Smooth muscle cell (in vitro differentiated cells): ENCODE data around the gene CNNM2. TPM values are rescaled to one million over a fixed set of nuclear protein-coding genes. Genes with fewer than 3 reads are reported as not detected.

ENCODE experiments used
- DNase-seq: peaks from one replicate; lab custom pipeline; 2025; ENCODE audit not compliant: unreplicated experiment; lab: John Stamatoyannopoulos, UW
- H2AFZ ChIP-seq: fragments of 200-600 bp; sonication (generic); 2 replicates; pipeline ENCODE4 v1.6.0; 2016; ENCODE audit warnings: antibody characterized with exemption, low read depth, mild to moderate bottlenecking
- H3F3A ChIP-seq: fragments of 200-600 bp; sonication (generic); 2 replicates; pipeline ENCODE4 v1.6.0; 2017; ENCODE audit warnings: antibody characterized with exemption, low read depth
- H3K27ac ChIP-seq: fragments of 200-600 bp; sonication (generic); 2 replicates; pipeline ENCODE4 v1.5.1; 2016; ENCODE audit warnings: low read depth, mild to moderate bottlenecking
- H3K27me3 ChIP-seq: fragments of 200-600 bp; sonication (generic); 2 replicates; pipeline ENCODE4 v1.6.1; 2016; ENCODE audit warnings: low read depth, mild to moderate bottlenecking
- H3K36me3 ChIP-seq: fragments of 200-600 bp; sonication (generic); 2 replicates; pipeline ENCODE4 v1.5.1; 2016; ENCODE audit warnings: low read depth
- H3K4me1 ChIP-seq: fragments of 200-600 bp; sonication (generic); 2 replicates; pipeline ENCODE4 v1.5.1; 2016; ENCODE audit warnings: low read depth
- H3K4me2 ChIP-seq: fragments of 200-600 bp; sonication (generic); 2 replicates; pipeline ENCODE4 v1.6.0; 2016; ENCODE audit warnings: mild to moderate bottlenecking
- H3K4me3 ChIP-seq: fragments of 200-600 bp; sonication (generic); 2 replicates; pipeline ENCODE4 v1.5.1; 2016; ENCODE audit warnings: mild to moderate bottlenecking
- H3K79me2 ChIP-seq: fragments of 200-600 bp; sonication (generic); 2 replicates; pipeline ENCODE4 v1.6.0; 2016; ENCODE audit warnings: low read depth, mild to moderate bottlenecking
- H3K9ac ChIP-seq: fragments of 200-600 bp; sonication (generic); 2 replicates; pipeline ENCODE4 v1.6.0; 2016; ENCODE audit warnings: low read depth
- H3K9me3 ChIP-seq: fragments of 200-600 bp; sonication (generic); replicated peaks from 2 replicates; pipeline ENCODE4 v1.5.1; 2016; ENCODE audit warnings: low read depth
- H4K20me1 ChIP-seq: fragments of 200-600 bp; sonication (generic); 2 replicates; pipeline ENCODE4 v1.6.0; 2016; ENCODE audit warnings: low read depth
- CTCF ChIP-seq: fragments of 200-600 bp; sonication (generic); IDR thresholded peaks from 2 replicates; pipeline ENCODE4 v1.5.1; 2017; ENCODE audit warnings: borderline replicate concordance, mild to moderate bottlenecking, antibody characterized with exemption; ENCODE audit not compliant: insufficient read depth, poor library complexity, severe bottlenecking
- WGBS: methylation state at CpG from one replicate; pipeline ENCODE4 v1.1.7; 2016; ENCODE audit warnings: low lambda C conversion rate; 5-methylcytosine and 5-hydroxymethylcytosine counted together
- polyA plus RNA-seq: library from polyadenylated mRNA; unstranded; fragments of >200 nt; fragmentation: Nextera tagmentation; extraction: Ambion mirVana; gene quantifications from 2 replicates; pipeline ENCODE4 v1.2.1, GENCODE V29; 2016
- total RNA-seq: library from RNA; depleted of rRNA; stranded (reverse); fragments of >200 nt; gene quantifications from 2 replicates; pipeline ENCODE4 v1.2.3, GENCODE V29; 2014

The CNNM2 gene
- total and polyA plus RNA-seq, 2 experiments from 2014 or later, result 5.5 to 8.4 TPM

GRCh38 chr10:102988404-102989314 is 70.6 kb downstream of the CNNM2 start:
- H2AFZ ChIP-seq, result no peak overlapping the region
- no peak for DNase-seq
- H3K27ac ChIP-seq, result no peak overlapping the region
- H3K9me3 ChIP-seq, result no peaks in the 10 kb centered on the region
- 76% methylated on average over 8 of the region's 8 CpGs for WGBS
- H3K4me2 ChIP-seq, result no peak overlapping the region
- H3K36me3 ChIP-seq, result no peaks in the 10 kb centered on the region
- H3K4me1 ChIP-seq, result no peaks in the 10 kb centered on the region
- TF ChIP-seq CTCF, result no peak
- H4K20me1 ChIP-seq, result no peaks in the 10 kb centered on the region
- H3K79me2 ChIP-seq, result no peaks in the 10 kb centered on the region
- no peak overlapping the region for H3K9ac ChIP-seq
- H3K4me3 ChIP-seq, result peak overlapping the region; percentile 21
- H3K27me3 ChIP-seq, result no peaks in the 10 kb centered on the region
- no peaks in the 10 kb centered on the region for H3F3A ChIP-seq

- Histone ChIP-seq H3K9me3 (no peaks in the 10 kb centered on the region), H3K79me2 (no peaks in the 10 kb centered on the region), H3K36me3 (no peaks in the 10 kb centered on the region), H3K27me3 (no peaks in the 10 kb centered on the region), H2AFZ (no peak overlapping the region), H3K4me2 (no peak overlapping the region), H3F3A (peaks cover 6% of the 10 kb centered on the region), H3K9ac (no peak overlapping the region), H3K4me1 (peaks cover 7% of the 10 kb centered on the region), H4K20me1 (no peaks in the 10 kb centered on the region), H3K4me3 (no peak overlapping the region), H3K27ac (no peak overlapping the region)
- 77% methylated on average over 5 of the region's 5 CpGs for WGBS
- DNase-seq, result no peak
- no peak for TF ChIP-seq CTCF
These were observed 76.6 kb downstream of the CNNM2 start for GRCh38 chr10:102994531-102995295.

GRCh38 chr10:102996876-102997275 is 78.8 kb downstream of the CNNM2 start:
- no peaks in the 10 kb centered on the region for H3K36me3 ChIP-seq
- H3K9ac ChIP-seq, result no peak overlapping the region
- no peaks in the 10 kb centered on the region for H3K79me2 ChIP-seq
- peaks cover 7% of the 10 kb centered on the region for H3K4me1 ChIP-seq
- H4K20me1 ChIP-seq, result no peaks in the 10 kb centered on the region
- no peak overlapping the region for H3K27ac ChIP-seq
- H3F3A ChIP-seq, result peaks cover 6% of the 10 kb centered on the region
- H2AFZ ChIP-seq, result no peak overlapping the region
- no peaks in the 10 kb centered on the region for H3K27me3 ChIP-seq
- no peak overlapping the region for H3K4me3 ChIP-seq
- no peak for TF ChIP-seq CTCF
- no peak for DNase-seq
- no peak overlapping the region for H3K4me2 ChIP-seq
- no peaks in the 10 kb centered on the region for H3K9me3 ChIP-seq
